ENCODE data around the gene PCSK2. TPM values are rescaled to one million over a fixed set of nuclear protein-coding genes. Genes with fewer than 3 reads are reported as not detected.

PCSK2 gene
- total and polyA plus RNA-seq, 2 donors (not counting 3 experiments of a cell fraction or from before 2014, with no cell fraction given): not detected

DNA sequence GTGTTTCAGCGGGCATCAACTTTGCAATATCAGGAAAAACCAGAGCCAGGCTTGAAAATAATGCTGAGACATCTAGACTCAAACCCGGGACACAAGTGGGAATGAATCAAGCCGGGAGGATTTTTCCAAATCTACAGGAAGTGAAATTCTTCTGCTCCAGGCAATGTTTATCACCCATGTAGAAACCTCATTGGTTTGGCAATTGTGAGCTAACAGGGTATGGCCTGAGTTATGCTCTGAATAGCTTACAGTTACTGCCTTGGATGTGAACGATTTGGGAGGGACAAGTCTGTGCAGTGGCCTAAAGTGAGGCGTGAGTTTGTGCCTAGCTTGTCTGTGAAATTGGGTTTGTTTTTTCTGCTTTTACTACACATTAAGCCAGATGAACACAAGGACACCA lies 87.4 kb downstream of the PCSK2 start:
- intact Hi-C loops (cut with micrococcal nuclease): no loop called here
- Histone ChIP-seq H3K4me2 (ENCODE audit: insufficient read depth, low read length) (no peak overlapping the region), H3K27me3 (ENCODE audit: control insufficient read depth in 2 of 2, insufficient read depth in 2 of 2, low read length in 2 of 2) (peaks cover 6 to 11% of the 10 kb centered on the region in 2 experiments), H3K27ac (ENCODE audit: insufficient read depth, low read depth, low read length) (no peak overlapping the region), H4K20me1 (replicated peaks; ENCODE audit: control insufficient read depth, extremely low read depth, insufficient read depth, low read length) (no peaks in the 10 kb centered on the region), H3K9me1 (replicated peaks; ENCODE audit: control insufficient read depth, extremely low read depth, insufficient read depth, low read length) (no peaks in the 10 kb centered on the region), H2AFZ (ENCODE audit: low read depth, low read length) (no peak overlapping the region), H3K9me3 (replicated peaks; ENCODE audit: control insufficient read depth, insufficient read depth, low read length) (no peaks in the 10 kb centered on the region), H3K4me1 (ENCODE audit: control insufficient read depth, extremely low read depth, insufficient read depth, low read length) (no peaks in the 10 kb centered on the region), H3K9ac (replicated peaks; ENCODE audit: extremely low read depth, insufficient read depth, low read length) (no peak overlapping the region), H3K79me2 (ENCODE audit: control insufficient read depth, insufficient read depth, low read length) (no peaks in the 10 kb centered on the region), H3K4me3 (replicated peaks in 1 of 3; ENCODE audit: insufficient read depth in 1 of 3, low read depth in 1 of 3, low read length in 3 of 3) (no peak overlapping the region), H3K36me3 (ENCODE audit: control insufficient read depth in 2 of 2, extremely low read depth in 1 of 2, insufficient read depth in 2 of 2, low read length in 2 of 2) (no peaks in the 10 kb centered on the region)
- CTCF ChIA-PET: no interaction called here
- no peak for DNase-seq (ENCODE audit: low read depth, low spot score)
- FAIRE-seq: no peak
- dilution Hi-C loops (cut with MboI; ENCODE audit: extremely low pct_ligation_motif_present, low sequenced_read_pairs): no loop called here
- no peak for TF ChIP-seq JUN (IDR thresholded peaks at IDR 0.05; ENCODE audit: borderline replicate concordance, insufficient read depth, insufficient read length, low read depth)
- POLR2A ChIA-PET: no interaction called here
- BruUV-seq (replicated peaks): no TSS peak

DNA sequence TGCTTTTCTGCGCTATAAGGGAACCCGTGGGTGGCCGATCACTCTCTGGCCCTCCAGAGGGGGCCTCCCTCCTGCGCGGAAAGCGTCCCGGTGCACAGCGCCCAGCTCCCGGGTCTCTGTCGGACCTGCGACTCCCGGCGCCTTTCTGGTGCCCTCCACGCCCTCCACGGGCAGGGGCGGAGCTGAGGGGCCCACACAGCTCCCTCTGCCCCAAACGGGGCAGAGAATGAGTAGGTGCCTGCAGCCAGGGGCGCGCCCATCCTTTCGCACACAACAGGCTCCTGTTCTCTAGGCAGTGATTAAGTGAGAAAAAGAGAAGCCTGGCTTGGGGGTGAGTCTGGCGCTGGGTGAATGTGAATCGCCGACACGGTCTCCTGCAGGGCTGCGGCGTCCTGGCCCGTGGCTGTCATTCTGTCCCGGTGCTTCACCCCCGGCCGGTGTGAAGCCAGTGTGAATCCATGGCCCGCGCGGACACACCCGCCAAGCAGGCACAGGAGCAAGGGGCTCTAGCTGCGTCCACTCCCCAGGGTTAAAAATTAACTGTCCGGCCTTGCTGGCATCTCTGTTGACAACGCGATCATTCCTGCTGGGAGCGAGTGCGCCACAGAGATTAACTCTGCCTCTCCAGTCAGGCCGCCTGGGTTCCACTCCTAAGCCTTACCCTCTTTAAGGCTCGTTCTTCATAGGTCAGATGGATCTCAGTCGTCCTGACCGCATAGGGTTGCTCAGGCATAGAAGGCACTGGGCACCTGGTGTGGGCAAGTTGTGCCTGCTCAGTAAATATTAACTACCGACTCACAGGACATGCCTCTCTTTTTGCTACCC lies 88.8 kb downstream of the PCSK2 start:
- no peaks in the 10 kb centered on the region for H4K20me1 ChIP-seq (replicated peaks; ENCODE audit: control insufficient read depth, extremely low read depth, insufficient read depth, low read length)
- FAIRE-seq: no peak
- ChIA-PET POLR2A (no interaction called here), CTCF (no interaction called here)
- no peaks in the 10 kb centered on the region for H3K9me1 ChIP-seq (replicated peaks; ENCODE audit: control insufficient read depth, extremely low read depth, insufficient read depth, low read length)
- H3K79me2 ChIP-seq (ENCODE audit: control insufficient read depth, insufficient read depth, low read length): no peaks in the 10 kb centered on the region
- H3K9ac ChIP-seq (replicated peaks; ENCODE audit: extremely low read depth, insufficient read depth, low read length): no peak overlapping the region
- peaks cover 6 to 11% of the 10 kb centered on the region in 2 experiments for H3K27me3 ChIP-seq (ENCODE audit: control insufficient read depth in 2 of 2, insufficient read depth in 2 of 2, low read length in 2 of 2)
- no peak overlapping the region for H3K27ac ChIP-seq (ENCODE audit: insufficient read depth, low read depth, low read length)
- H3K36me3 ChIP-seq (ENCODE audit: control insufficient read depth in 2 of 2, extremely low read depth in 1 of 2, insufficient read depth in 2 of 2, low read length in 2 of 2): no peaks in the 10 kb centered on the region
- TF ChIP-seq FOS (IDR thresholded peaks at IDR 0.05; ENCODE audit: borderline replicate concordance, insufficient read depth, low read length) (no peak), GATA2 (IDR thresholded peaks at IDR 0.05; ENCODE audit: insufficient read depth, insufficient read length, low read depth, low read length) (no peak), POLR2AphosphoS5 (IDR thresholded peaks at IDR 0.05; ENCODE audit: insufficient read depth, low read depth, low read length) (no peak), POLR2A (IDR thresholded peaks at IDR 0.05; ENCODE audit: low read depth, low read length) (no peak)
- H2AFZ ChIP-seq (ENCODE audit: low read depth, low read length): no peak overlapping the region
- H3K4me1 ChIP-seq (ENCODE audit: control insufficient read depth, extremely low read depth, insufficient read depth, low read length): no peaks in the 10 kb centered on the region
- no peak overlapping the region for H3K4me2 ChIP-seq (ENCODE audit: insufficient read depth, low read length)
- BruUV-seq (replicated peaks): no TSS peak
- intact Hi-C loops (cut with micrococcal nuclease): no loop called here
- H3K4me3 ChIP-seq (replicated peaks in 1 of 3; ENCODE audit: insufficient read depth in 1 of 3, low read depth in 1 of 3, low read length in 3 of 3): no peak overlapping the region
- no peaks in the 10 kb centered on the region for H3K9me3 ChIP-seq (replicated peaks; ENCODE audit: control insufficient read depth, insufficient read depth, low read length)
- DNase-seq (ENCODE audit: low read depth, low spot score): no peak
- dilution Hi-C loops (cut with MboI; ENCODE audit: extremely low pct_ligation_motif_present, low sequenced_read_pairs): no loop called here

All from endothelial cell of umbilical vein (primary cell).